GM18517 (cell line): ENCODE data around the gene SLC22A23.

ENCODE experiments used
- ATAC-seq: cut with Tn5 transposase; IDR thresholded peaks from one replicate; pipeline ENCODE4 v1.9.1; 2021; ENCODE audit warnings: mild to moderate bottlenecking, moderate library complexity; ENCODE audit not compliant: unreplicated experiment

Gene SLC22A23

GRCh38 chr6:3306848-3307247 lies 150.0 kb downstream of the SLC22A23 start:
- ATAC-seq = no peak

GRCh38 chr6:3305831-3306230 lies 151.0 kb downstream of the SLC22A23 start:
- no peak for ATAC-seq

- no peak for ATAC-seq
Observed at GRCh38 chr6:3305216-3305565, 151.7 kb downstream of the SLC22A23 start.

GRCh38 chr6:3304500-3305215 lies 152.2 kb downstream of the SLC22A23 start:
- no peak for ATAC-seq

- ATAC-seq = no peak
Observed at GRCh38 chr6:3303795-3304411, 152.9 kb downstream of the SLC22A23 start.

- no peak for ATAC-seq
Observed at GRCh38 chr6:3301506-3301905, 155.3 kb downstream of the SLC22A23 start.

- no peak for ATAC-seq
Observed at GRCh38 chr6:3299221-3299620, 157.6 kb downstream of the SLC22A23 start.

GRCh38 chr6:3297909-3298308 lies 158.9 kb downstream of the SLC22A23 start:
- ATAC-seq = no peak

GRCh38 chr6:3297006-3297405 lies 159.8 kb downstream of the SLC22A23 start:
- ATAC-seq = no peak

- no peak for ATAC-seq
Observed at GRCh38 chr6:3296537-3296936, 160.3 kb downstream of the SLC22A23 start.

- no peak for ATAC-seq
Observed at GRCh38 chr6:3296078-3296477, 160.8 kb downstream of the SLC22A23 start.

GRCh38 chr6:3294921-3295871 lies 161.7 kb downstream of the SLC22A23 start:
- no peak for ATAC-seq

- ATAC-seq = no peak
Observed at GRCh38 chr6:3294396-3294795, 162.5 kb downstream of the SLC22A23 start.

- ATAC-seq = no peak
Observed at GRCh38 chr6:3293271-3294155, 163.3 kb downstream of the SLC22A23 start.

- no peak for ATAC-seq
Observed at GRCh38 chr6:3292431-3293197, 164.2 kb downstream of the SLC22A23 start.

GRCh38 chr6:3291987-3292386 lies 164.9 kb downstream of the SLC22A23 start:
- no peak for ATAC-seq

GRCh38 chr6:3291346-3291745 lies 165.5 kb downstream of the SLC22A23 start:
- ATAC-seq = no peak

GRCh38 chr6:3290931-3291211 lies 166.0 kb downstream of the SLC22A23 start:
- no peak for ATAC-seq

GRCh38 chr6:3290149-3290930 lies 166.5 kb downstream of the SLC22A23 start:
- ATAC-seq = no peak
